ENCODE data around the gene RELA. TPM values are rescaled to one million over a fixed set of nuclear protein-coding genes. Genes with fewer than 3 reads are reported as not detected.
A peak's percentile ranks its signal among the peaks of the same experiment; 100 is the strongest.

Gene RELA
- total and polyA plus RNA-seq, 2 of the 13 experiments (the other 11 are each of a cell fraction or from before 2014, with no cell fraction given): 21.4 to 40.5 TPM

DNA sequence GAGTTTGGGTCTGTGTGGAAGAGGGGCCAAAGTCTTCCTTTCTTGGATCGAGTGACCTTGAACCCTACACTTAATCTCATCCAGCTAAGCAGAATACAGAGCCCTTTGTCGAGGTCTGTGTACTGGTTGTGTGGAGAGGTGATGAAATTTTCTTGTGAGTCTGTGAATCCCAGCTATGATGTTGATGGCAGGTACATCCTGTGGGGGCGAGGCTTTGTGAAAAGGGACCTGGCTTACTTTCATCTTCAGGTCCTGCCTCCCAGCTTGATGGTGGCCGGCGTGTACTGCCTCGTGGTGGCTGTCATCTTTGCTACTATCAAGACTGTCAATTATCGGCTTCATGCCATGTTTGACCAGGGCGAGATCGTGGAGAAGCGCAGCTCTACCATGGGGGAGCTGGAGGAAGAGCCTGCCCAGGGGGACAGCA, 46.1 kb downstream of the RELA start (continued):
- TF ChIP-seq HNF4G (IDR thresholded peaks at IDR 0.05; ENCODE audit: borderline replicate concordance, low read depth, low read length) (peak; percentile 68), HNF4G (CRISPR knock-in tag; IDR thresholded peaks at IDR 0.05; ENCODE audit: borderline replicate concordance, low read depth) (0 out of 2 replicates have a peak, but pooled peaks have one; percentile 68), ZNF354B (CRISPR knock-in tag; IDR thresholded peaks at IDR 0.05) (no peak), SMAD9 (CRISPR knock-in tag; IDR thresholded peaks at IDR 0.05) (no peak), ZNF331 (CRISPR knock-in tag; IDR thresholded peaks at IDR 0.05) (no peak; the same call in 1 of the 2 replicates), ZNF501 (CRISPR knock-in tag; IDR thresholded peaks at IDR 0.05) (no peak), ATF1 (CRISPR knock-in tag; IDR thresholded peaks at IDR 0.05) (no peak), ZNF30 (CRISPR knock-in tag; IDR thresholded peaks at IDR 0.05) (no peak), ZNF678 (CRISPR knock-in tag; IDR thresholded peaks at IDR 0.05) (no peak), HOXA7 (CRISPR knock-in tag; IDR thresholded peaks at IDR 0.05) (no peak), RBAK (CRISPR knock-in tag; IDR thresholded peaks at IDR 0.05) (no peak), MEIS2 (CRISPR knock-in tag; IDR thresholded peaks at IDR 0.05) (no peak), ZNF337 (CRISPR knock-in tag; IDR thresholded peaks at IDR 0.05; ENCODE audit: borderline replicate concordance, low read depth) (no peak), GATAD1 (CRISPR knock-in tag; IDR thresholded peaks at IDR 0.05) (no peak; the same call in none of the 2 replicates), KLF13 (CRISPR knock-in tag; IDR thresholded peaks at IDR 0.05) (no peak), IKZF1 (IDR thresholded peaks at IDR 0.05) (no peak), ZNF264 (CRISPR knock-in tag; IDR thresholded peaks at IDR 0.05) (no peak)
- TF ChIP-seq, protein P1, sequence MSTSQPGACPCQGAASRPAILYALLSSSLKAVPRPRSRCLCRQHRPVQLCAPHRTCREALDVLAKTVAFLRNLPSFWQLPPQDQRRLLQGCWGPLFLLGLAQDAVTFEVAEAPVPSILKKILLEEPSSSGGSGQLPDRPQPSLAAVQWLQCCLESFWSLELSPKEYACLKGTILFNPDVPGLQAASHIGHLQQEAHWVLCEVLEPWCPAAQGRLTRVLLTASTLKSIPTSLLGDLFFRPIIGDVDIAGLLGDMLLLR (CRISPR knock-in tag; IDR thresholded peaks at IDR 0.05): no peak
- TF ChIP-seq, protein P2, sequence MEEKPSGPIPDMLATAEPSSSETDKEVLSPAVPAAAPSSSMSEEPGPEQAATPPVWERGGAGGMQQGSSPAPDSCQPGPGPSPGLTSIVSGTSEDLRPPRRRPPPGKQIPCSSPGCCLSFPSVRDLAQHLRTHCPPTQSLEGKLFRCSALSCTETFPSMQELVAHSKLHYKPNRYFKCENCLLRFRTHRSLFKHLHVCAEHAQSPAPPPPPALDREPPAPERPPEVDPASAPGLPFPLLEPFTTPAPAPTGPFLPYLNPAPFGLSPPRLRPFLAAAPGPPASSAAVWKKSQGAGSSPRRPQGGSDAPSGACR (CRISPR knock-in tag; IDR thresholded peaks at IDR 0.05): no peak
- TF ChIP-seq, protein P3, sequence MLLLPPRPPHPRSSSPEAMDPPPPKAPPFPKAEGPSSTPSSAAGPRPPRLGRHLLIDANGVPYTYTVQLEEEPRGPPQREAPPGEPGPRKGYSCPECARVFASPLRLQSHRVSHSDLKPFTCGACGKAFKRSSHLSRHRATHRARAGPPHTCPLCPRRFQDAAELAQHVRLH (CRISPR knock-in tag; IDR thresholded peaks at IDR 0.05; ENCODE audit: borderline replicate concordance, low read depth): no peak
- TF ChIP-seq, protein P4, sequence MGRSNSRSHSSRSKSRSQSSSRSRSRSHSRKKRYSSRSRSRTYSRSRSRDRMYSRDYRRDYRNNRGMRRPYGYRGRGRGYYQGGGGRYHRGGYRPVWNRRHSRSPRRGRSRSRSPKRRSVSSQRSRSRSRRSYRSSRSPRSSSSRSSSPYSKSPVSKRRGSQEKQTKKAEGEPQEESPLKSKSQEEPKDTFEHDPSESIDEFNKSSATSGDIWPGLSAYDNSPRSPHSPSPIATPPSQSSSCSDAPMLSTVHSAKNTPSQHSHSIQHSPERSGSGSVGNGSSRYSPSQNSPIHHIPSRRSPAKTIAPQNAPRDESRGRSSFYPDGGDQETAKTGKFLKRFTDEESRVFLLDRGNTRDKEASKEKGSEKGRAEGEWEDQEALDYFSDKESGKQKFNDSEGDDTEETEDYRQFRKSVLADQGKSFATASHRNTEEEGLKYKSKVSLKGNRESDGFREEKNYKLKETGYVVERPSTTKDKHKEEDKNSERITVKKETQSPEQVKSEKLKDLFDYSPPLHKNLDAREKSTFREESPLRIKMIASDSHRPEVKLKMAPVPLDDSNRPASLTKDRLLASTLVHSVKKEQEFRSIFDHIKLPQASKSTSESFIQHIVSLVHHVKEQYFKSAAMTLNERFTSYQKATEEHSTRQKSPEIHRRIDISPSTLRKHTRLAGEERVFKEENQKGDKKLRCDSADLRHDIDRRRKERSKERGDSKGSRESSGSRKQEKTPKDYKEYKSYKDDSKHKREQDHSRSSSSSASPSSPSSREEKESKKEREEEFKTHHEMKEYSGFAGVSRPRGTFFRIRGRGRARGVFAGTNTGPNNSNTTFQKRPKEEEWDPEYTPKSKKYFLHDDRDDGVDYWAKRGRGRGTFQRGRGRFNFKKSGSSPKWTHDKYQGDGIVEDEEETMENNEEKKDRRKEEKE (IDR thresholded peaks at IDR 0.05): no peak
- TF ChIP-seq, protein P5, sequence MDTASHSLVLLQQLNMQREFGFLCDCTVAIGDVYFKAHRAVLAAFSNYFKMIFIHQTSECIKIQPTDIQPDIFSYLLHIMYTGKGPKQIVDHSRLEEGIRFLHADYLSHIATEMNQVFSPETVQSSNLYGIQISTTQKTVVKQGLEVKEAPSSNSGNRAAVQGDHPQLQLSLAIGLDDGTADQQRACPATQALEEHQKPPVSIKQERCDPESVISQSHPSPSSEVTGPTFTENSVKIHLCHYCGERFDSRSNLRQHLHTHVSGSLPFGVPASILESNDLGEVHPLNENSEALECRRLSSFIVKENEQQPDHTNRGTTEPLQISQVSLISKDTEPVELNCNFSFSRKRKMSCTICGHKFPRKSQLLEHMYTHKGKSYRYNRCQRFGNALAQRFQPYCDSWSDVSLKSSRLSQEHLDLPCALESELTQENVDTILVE (CRISPR knock-in tag; IDR thresholded peaks at IDR 0.05): no peak; the same call in 1 of the 2 replicates
- TF ChIP-seq, protein P6, sequence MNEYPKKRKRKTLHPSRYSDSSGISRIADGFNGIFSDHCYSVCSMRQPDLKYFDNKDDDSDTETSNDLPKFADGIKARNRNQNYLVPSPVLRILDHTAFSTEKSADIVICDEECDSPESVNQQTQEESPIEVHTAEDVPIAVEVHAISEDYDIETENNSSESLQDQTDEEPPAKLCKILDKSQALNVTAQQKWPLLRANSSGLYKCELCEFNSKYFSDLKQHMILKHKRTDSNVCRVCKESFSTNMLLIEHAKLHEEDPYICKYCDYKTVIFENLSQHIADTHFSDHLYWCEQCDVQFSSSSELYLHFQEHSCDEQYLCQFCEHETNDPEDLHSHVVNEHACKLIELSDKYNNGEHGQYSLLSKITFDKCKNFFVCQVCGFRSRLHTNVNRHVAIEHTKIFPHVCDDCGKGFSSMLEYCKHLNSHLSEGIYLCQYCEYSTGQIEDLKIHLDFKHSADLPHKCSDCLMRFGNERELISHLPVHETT (CRISPR knock-in tag; conservative IDR thresholded peaks at IDR 0.05): no peak; the same call in 1 of the 2 replicates
- TF ChIP-seq, protein P7, sequence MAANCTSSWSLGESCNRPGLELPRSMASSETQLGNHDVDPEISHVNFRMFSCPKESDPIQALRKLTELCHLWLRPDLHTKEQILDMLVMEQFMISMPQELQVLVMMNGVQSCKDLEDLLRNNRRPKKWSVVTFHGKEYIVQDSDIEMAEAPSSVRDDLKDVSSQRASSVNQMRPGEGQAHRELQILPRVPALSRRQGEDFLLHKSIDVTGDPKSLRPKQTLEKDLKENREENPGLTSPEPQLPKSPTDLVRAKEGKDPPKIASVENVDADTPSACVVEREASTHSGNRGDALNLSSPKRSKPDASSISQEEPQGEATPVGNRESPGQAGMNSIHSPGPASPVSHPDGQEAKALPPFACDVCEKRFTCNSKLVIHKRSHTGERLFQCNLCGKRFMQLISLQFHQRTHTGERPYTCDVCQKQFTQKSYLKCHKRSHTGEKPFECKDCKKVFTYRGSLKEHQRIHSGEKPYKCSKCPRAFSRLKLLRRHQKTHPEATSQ (CRISPR knock-in tag; IDR thresholded peaks at IDR 0.05; ENCODE audit: borderline replicate concordance): 0 out of 2 replicates have a peak, but pooled peaks have one; percentile 39

Measured in HepG2 (cell line).